ENCODE data around the gene TRPM8.

- TF ChIP-seq CTCF (IDR thresholded peaks at IDR 0.05 in 4 of 5, conservative IDR thresholded peaks at IDR 0.05 in 1 of 5), result no peak
- no peak for TF ChIP-seq POLR2A (IDR thresholded peaks at IDR 0.05)
Measured at GRCh38 chr2:234051374-234052070, 134.3 kb downstream of the TRPM8 start.
